Bronchial epithelial cell (primary cell): ENCODE measurements around the gene CARMIL1. TPM values are rescaled to one million over a fixed set of nuclear protein-coding genes. Genes with fewer than 3 reads are reported as not detected.

ENCODE experiments used
- DNase-seq: peaks from one replicate; pipeline ENCODE4 v3.0.0-alpha.2; 2010; ENCODE audit warnings: low read depth
- FAIRE-seq: peaks from 2 replicates; lab custom pipeline; 2011; peaks lifted over from hg19 to GRCh38; lab: Jason Lieb, UNC
- H3K27me3 ChIP-seq: 2 replicates; pipeline ENCODE4 v1.5.1; 2011; ENCODE audit warnings: low read length; ENCODE audit not compliant: control insufficient read depth, insufficient read depth
- H3K36me3 ChIP-seq: 2 replicates; pipeline ENCODE4 v1.5.1; 2011; ENCODE audit warnings: low read length; ENCODE audit not compliant: control insufficient read depth, insufficient read depth
- H3K4me3 ChIP-seq: 2 replicates; pipeline ENCODE4 v1.5.1; 2011; ENCODE audit warnings: mild to moderate bottlenecking, low read depth, low read length, control low read depth
- total RNA-seq: library from RNA; depleted of rRNA; stranded (reverse); fragments of >200 nt; gene quantifications from 2 replicates; pipeline ENCODE4 v1.2.1, GENCODE V29; 2014
- TF ChIP-seq, protein P1 (sequence below): IDR thresholded peaks from 2 replicates; pipeline ENCODE4 v1.5.1; 2011; ENCODE audit warnings: mild to moderate bottlenecking, moderate library complexity, low read length, control low read depth, inconsistent platforms; ENCODE audit not compliant: insufficient read depth, severe bottlenecking

CARMIL1 gene
- total RNA-seq, 1 donor from 2014 or later = 12.1 TPM

GRCh38 chr6:25395731-25396130 is 116.6 kb downstream of the CARMIL1 start:
- no peak overlapping the region for H3K4me3 ChIP-seq
- TF ChIP-seq, protein P1, sequence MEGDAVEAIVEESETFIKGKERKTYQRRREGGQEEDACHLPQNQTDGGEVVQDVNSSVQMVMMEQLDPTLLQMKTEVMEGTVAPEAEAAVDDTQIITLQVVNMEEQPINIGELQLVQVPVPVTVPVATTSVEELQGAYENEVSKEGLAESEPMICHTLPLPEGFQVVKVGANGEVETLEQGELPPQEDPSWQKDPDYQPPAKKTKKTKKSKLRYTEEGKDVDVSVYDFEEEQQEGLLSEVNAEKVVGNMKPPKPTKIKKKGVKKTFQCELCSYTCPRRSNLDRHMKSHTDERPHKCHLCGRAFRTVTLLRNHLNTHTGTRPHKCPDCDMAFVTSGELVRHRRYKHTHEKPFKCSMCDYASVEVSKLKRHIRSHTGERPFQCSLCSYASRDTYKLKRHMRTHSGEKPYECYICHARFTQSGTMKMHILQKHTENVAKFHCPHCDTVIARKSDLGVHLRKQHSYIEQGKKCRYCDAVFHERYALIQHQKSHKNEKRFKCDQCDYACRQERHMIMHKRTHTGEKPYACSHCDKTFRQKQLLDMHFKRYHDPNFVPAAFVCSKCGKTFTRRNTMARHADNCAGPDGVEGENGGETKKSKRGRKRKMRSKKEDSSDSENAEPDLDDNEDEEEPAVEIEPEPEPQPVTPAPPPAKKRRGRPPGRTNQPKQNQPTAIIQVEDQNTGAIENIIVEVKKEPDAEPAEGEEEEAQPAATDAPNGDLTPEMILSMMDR = no peak
- no peak for DNase-seq
- H3K27me3 ChIP-seq = no peaks in the 10 kb centered on the region
- H3K36me3 ChIP-seq = no peaks in the 10 kb centered on the region
- no peak for FAIRE-seq

DNA sequence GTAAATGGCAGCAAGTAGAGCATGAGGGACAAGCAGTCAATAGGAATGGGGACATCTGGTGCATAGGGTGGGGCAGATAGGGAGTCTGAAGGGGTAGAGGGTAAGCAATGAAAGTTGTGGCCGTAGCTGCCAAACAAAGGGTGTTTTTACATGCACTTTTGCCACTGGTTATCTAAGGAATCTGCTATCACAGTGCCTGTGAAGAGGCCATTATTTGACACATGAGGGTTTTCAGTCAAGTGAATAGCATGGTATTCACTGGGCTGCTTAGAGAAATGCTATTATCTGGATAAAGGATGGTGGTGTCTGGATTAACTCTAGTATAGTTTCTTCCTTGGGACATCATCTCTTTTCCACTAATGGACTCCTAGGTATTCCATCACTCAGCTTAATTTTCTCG is 118.2 kb downstream of the CARMIL1 start:
- no peaks in the 10 kb centered on the region for H3K36me3 ChIP-seq
- FAIRE-seq (no peak), DNase-seq (no peak)
- TF ChIP-seq, protein P1 = no peak
- no peaks in the 10 kb centered on the region for H3K27me3 ChIP-seq
- no peak overlapping the region for H3K4me3 ChIP-seq

- Histone ChIP-seq H3K4me3 (no peak overlapping the region), H3K36me3 (no peaks in the 10 kb centered on the region), H3K27me3 (no peaks in the 10 kb centered on the region)
- TF ChIP-seq, protein P1 = no peak
- peak; percentile 18 for DNase-seq
- FAIRE-seq = no peak
These were observed 120.7 kb downstream of the CARMIL1 start for GRCh38 chr6:25399885-25400284.

DNA sequence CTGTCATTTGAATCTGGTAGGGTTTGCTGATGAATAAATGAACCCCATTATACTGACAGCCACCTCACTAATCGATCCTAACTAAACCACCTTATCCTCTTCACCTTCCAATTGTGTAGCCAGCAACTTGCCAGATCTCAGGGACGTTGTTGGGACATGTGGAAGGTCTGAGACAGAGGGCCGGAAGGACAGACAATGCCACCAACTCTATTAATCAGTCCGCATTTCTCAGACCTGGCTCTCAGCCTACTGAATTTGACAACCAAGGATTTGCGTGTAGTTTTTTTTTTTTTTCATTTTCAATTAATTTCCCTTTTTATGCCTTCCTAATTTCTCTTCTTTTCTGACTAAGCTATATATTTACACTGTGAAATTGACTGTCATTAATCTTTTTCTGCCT is 122.5 kb downstream of the CARMIL1 start:
- TF ChIP-seq, protein P1 = no peak
- Histone ChIP-seq H3K4me3 (no peak overlapping the region), H3K36me3 (no peaks in the 10 kb centered on the region), H3K27me3 (no peaks in the 10 kb centered on the region)
- peak; percentile 18 for DNase-seq
- peak; percentile 68 for FAIRE-seq

GRCh38 chr6:25402125-25402524 is 123.0 kb downstream of the CARMIL1 start:
- FAIRE-seq = no peak
- no peak for DNase-seq
- Histone ChIP-seq H3K27me3 (no peaks in the 10 kb centered on the region), H3K36me3 (no peaks in the 10 kb centered on the region), H3K4me3 (no peak overlapping the region)
- TF ChIP-seq, protein P1 = no peak

GRCh38 chr6:25403150-25403549 is 124.0 kb downstream of the CARMIL1 start:
- H3K4me3 ChIP-seq = no peak overlapping the region
- no peaks in the 10 kb centered on the region for H3K27me3 ChIP-seq
- DNase-seq (no peak), FAIRE-seq (peak; percentile 18)
- H3K36me3 ChIP-seq = no peaks in the 10 kb centered on the region
- TF ChIP-seq, protein P1 = no peak
